HTERT RPE-1 (cell line): Measurements from ENCODE around the gene WFIKKN1.

Experiments
- in situ Hi-C: fragments of 300-500 bp; cut with MboI; formaldehyde crosslinking; loops from 4 replicates; pipeline ENCODE4 v1.14.3; 2020; ENCODE audit warnings: low sequenced_read_pairs

Gene WFIKKN1

DNA sequence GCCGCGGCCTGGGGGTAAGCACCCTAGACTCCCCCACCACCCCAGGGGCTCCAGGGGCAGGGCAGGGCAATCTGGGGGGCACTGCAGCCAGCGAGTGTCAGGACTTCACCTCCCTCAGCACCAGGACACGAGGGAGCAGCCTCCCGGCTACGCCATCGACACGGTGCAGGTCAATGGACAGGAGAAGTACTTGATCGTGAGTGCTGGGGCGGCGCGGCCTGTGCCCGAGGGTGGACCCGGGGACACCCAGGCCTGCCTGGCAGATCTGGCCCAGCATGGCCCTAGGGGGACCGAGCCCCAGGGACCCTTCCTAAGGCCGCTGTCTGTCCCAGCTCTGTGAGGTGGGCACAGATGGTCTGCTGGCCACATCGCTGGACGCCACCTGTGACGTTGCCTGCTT, 41.6 kb downstream of the WFIKKN1 start:
- in situ Hi-C loops = no loop called here

DNA sequence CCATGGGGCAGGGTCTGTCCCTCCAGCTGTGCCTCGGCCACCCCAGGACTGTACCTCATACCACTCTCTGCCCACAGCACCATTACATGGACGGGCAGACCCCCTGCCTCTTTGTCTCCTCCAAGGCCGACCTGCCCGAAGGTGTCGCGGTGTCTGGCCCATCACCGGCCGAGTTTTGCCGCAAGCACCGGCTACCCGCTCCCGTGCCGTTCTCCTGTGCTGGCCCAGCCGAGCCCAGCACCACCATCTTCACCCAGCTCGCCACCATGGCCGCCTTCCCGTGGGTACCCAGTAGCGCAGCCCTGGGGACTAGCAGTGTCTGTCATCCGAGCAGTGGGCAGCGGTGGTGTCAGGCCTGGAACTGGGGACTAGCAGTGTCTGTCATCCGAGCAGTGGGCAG, 42.1 kb downstream of the WFIKKN1 start:
- in situ Hi-C loops = no loop called here

DNA sequence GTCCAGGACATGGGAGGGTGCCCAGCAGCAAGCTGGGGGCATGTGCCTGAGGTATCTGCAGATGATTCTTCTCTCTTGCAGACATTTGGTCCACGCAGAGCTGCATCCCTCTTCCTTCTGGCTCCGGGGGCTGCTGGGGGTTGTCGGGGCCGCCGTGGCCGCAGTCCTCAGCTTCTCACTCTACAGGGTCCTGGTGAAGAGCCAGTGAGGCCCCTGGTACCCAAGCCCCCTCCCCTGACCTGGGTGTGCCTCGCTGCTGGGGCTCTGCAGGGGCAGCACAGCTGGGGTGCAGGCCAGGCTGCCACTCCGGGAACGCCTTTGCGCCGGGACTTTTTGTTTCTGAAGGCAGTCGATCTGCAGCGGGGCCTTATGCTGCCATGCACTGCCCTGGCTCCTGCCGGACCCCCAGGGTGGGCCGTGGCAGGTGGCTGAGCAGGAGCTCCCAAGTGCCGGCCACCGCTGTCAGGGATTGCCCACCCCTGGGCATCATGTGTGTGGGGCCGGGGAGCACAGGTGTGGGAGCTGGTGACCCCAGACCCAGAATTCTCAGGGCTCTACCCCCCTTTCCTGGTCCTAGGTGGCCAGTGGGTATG, 42.7 kb downstream of the WFIKKN1 start:
- in situ Hi-C loops = no loop called here

DNA sequence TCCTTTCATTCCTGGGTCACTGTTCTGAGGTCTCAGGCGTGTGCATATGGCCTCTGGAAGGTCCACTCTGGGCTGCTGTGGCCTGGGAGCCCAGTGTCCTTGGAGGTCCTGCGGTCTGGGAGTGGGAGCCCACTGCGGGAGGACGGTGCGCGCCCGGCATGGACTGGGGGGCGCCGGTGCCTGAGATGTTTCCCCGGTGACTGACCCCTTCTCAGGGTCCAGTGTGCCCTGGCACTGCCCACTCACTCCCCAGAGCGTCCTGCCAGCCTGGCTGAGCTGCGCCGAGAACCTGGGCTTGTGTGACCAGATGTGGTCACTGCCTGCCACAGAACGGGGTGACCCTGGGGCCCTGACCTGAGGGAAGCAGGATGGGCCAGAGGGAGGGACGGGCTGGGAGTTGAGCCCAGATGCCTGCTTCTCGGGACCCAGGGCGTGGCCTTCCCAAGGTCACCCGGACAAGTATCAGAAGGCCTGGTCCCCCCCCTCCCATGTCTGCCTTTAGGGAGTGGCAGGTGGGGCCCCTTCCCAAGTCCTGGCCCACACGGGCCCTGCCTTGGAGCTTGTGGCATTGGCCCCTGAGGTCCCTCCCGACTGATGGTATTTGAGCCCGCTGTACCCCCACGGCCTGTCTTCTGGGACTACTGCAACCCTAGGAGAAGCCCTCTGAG, 43.6 kb downstream of the WFIKKN1 start:
- in situ Hi-C loops = no loop called here

DNA sequence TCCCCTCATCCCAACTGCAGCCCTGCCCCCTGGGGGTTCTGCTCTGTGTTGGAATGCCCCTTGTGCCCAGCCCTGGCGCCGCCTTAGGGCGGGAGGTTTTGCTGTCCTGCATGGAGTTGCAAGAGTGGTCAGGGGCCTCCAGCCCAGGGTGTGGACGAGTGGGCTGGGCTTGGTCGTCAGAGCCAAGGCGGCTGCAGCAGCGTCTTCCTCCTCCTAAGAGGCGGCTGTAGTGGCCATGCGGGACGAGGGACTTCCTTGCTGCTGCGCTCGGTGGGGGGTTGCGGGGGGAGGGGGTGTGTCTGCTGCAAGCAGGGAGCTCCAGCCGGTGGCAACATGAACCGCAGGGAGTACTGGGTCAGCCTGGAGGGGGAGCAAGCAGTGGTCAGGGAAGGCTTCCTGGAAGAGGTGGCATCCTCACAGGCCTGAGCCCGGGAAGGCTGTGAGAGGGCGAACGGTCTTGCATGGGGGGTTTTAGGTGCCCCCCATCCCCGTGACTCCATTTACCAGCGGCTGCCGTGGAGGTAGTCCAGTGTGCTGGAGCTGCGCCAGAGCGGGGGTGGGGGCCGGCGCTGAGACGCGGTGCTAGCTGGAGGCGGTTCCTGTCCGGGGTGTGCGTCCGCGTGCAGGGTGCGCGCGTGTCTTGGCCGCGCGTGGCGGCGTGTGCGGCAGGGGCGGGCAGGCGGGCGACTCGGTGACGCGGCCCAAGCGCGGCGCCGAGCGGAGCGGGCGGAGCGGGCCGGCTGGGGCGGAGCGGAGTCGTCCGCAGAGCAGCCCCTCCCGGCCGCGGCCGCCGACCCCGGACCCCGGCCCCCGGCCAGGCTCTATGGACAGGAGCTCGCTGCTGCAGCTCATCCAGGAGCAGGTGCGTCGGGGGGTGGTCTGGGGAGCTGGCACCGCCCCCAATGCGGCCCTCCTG, 44.4 kb downstream of the WFIKKN1 start, which contains the start of gene RHBDL1:
TSS of gene RHBDL1 (plus strand) at position 704 of the 916 bp plus-strand sequence. CDS start at position 824, 120 bp downstream.
- in situ Hi-C loops = no loop called here

DNA sequence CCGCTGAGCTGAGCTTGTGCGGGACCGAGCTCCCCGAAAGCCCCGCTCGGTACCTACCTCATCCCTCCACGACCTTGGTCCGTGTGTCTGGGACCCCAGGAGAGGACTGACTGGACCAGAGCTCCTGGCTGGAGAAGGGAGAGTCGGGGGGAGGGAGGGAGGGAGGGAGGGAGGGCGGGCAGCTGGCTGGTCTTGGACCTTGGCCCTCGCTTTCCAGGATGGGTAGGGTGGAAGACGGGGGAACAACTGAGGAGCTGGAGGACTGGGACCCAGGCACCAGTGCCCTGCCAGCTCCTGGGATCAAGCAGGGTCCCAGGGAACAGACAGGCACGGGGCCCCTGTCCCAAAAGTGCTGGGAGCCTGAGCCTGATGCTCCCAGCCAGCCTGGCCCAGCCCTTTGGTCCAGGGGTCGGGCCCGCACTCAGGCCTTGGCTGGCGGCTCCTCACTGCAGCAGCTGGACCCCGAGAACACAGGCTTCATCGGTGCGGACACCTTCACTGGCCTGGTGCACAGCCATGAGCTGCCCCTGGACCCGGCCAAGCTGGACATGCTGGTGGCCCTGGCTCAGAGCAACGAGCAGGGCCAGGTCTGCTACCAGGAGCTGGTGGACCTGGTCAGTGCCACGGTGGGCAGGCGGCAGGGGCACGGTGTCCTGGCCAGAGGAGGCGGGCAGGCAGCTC, 45.2 kb downstream of the WFIKKN1 start:
- in situ Hi-C loops = no loop called here

DNA sequence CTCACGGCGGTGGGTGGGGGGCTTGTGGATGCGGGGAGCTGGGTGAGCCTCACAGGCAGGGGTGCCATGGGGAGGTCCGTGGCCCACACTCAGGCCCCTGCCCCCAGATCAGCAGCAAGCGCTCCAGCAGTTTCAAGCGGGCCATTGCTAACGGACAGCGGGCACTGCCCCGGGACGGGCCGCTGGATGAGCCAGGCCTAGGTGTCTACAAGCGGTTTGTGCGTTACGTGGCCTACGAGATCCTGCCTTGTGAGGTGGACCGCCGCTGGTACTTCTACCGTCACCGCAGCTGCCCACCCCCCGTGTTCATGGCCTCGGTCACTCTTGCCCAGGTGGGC, 45.7 kb downstream of the WFIKKN1 start:
- in situ Hi-C loops = no loop called here

DNA sequence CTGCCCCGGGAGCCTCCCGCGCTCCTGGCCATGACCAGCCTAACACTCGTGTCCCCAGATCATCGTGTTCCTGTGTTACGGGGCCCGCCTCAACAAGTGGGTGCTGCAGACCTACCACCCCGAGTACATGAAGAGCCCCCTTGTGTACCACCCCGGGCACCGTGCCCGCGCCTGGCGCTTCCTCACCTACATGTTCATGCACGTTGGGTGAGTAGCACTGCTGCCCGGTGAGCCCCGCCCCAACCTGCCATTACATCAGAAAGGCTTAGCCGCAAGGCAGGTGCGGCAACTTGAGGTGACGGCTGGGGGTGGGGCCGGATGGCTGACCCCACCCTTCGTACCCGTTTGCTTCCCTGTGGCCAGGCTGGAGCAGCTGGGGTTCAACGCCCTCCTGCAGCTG, 46.1 kb downstream of the WFIKKN1 start:
- in situ Hi-C loops = no loop called here

DNA sequence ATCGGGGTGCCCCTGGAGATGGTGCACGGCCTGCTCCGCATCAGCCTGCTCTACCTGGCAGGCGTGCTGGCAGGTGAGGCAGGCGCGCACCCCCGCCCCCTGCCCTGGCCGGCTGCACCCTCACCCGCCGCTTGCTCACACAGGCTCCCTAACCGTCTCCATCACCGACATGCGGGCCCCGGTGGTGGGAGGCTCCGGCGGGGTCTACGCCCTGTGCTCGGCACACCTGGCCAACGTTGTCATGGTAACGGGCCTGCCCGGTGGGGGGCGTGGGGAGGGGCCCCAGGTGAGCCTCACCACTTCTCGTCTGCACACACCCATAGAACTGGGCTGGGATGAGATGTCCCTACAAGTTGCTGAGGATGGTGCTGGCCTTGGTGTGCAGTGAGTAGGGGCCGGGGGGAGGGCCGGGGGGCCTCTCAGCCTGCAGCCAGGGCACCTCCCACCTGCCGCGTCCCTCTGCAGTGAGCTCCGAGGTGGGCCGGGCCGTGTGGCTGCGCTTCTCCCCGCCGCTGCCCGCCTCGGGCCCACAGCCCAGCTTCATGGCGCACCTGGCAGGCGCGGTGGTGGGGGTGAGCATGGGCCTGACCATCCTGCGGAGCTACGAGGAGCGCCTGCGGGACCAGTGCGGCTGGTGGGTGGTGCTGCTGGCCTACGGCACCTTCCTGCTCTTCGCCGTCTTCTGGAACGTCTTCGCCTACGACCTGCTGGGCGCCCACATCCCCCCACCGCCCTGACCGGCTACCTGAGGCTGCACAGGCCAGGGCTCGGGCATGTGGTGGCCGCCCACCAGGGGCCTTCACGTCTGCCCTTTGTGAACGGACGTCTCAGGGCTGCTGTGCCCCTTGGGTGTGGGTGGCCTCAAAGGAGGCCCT, 46.8 kb downstream of the WFIKKN1 start:
- in situ Hi-C loops = no loop called here

DNA sequence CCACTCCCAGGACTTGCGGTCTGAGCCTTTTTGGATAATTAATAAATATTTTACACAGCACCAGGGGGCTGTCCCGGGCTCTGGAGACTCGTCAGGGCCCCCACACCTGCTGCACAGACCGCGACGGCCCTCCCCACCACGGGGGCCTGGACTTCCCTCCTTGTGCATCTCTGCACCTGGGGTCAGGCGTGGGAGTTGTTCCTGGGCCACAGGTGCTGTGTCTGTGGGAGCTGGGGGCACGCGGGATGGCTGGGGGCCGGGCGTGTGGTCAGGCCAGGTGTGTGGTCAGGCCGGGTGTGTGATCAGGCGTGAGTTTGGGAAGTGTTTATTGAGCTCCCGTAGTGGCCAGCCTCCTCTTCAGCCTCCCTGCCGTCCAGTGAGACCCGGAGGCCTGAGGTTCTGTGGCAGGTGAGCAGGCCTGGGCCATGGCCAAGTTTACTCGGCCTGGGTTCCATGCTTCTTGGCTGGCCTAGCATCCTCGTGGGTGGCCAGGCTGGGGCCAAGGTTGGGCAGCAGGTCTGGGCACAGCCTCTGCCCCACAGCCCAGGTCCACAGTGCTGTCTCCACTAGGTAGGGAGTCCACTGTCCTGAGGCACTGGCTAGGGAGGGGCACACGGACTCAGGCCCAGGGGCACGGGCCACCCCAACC, 47.5 kb downstream of the WFIKKN1 start:
- in situ Hi-C loops = no loop called here

DNA sequence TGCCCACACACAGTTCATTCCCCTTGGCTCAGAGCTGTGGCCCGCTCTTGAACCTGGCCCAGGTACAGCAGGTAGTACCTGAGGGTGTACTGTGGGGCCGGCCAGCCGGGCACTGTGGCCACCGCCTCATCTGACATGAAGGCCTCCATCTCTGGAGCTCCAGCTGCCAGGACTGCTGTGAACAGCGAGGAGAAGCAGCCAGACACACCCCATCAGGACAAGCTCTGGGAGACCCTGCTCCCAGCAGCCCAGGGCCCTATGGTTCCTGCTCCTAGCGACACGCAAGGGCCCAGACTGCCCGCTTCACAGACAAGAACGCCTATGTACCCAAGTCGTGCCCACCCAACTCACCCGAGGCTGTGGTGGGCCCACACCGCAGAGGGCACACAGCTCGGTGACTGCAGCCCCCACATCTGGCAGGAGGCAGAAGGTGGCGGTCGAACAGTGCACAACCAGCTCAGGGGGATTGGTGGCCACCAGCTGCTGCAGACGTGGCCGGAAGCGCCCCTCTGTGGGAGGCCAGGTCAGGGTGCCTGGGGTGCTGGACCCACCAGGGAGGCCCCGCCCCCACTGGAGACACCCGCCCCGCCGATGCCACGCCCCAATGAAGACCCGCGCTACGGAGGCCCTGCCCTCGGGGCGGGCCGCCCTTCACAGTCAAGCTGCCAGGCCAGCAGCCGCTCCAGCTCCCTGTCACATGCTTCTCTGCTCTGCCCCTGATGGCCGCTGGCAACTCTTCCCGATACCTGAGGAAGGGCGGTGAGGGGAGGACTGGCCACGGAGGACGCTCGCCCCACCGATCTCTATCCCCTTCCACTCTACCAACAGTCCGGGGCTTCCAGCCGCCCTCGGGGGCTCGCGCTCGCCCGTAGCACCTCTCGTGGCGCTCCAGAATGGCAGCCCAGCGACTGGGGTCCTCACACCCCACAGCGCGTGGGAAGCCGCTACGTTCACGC, 48.4 kb downstream of the WFIKKN1 start:
- in situ Hi-C loops = no loop called here

DNA sequence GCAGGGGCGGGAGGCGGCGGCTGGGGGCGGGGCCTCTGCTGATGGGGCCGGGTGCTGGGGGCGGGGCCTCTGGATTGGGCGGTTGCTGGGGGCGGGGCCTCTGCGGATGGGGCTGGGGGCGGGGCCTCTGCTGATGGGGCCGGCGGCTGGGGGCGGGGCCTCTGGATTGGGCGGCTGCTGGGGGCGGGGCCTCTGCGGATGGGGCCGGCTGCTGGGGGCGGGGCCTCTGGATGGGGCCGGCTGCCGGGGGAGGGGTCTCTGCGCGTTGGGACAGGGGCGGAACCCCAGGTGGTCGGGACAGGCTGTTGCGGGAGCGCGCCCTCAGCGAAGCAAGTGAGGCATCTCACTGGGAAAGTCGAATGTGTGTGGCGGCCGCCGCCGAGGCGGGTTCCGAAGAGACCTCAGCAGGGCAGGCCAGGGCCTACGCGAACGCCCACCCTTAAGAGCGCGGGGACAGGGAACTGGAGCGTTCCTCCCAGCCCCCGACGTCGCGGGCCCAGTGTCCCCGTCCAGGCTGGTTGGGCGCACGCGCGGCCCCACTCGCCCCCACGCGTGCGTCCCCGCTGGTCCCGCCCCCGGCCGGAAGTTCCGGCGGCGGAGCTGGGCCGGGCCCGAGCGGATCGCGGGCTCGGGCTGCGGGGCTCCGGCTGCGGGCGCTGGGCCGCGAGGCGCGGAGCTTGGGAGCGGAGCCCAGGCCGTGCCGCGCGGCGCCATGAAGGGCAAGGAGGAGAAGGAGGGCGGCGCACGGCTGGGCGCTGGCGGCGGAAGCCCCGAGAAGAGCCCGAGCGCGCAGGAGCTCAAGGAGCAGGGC, 49.2 kb downstream of the WFIKKN1 start, which contains the start of gene STUB1:
TSS of gene STUB1 (plus strand) at position 597 of the 811 bp plus-strand sequence. CDS start at position 713, 116 bp downstream.
- in situ Hi-C loops = no loop called here

DNA sequence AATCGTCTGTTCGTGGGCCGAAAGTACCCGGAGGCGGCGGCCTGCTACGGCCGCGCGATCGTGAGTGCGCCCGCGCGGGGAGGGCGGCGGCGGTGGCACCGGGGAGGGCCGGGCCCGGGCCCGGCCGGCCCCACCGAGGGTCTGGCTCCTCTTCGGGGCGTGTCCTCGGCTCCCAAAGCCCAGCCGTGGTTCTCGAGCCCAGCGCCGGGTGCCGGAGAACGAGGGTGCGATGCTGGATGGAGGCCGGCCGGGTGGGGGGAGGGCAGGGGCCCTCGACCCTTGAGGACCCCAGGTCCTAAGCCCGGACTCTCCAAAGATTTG, 49.8 kb downstream of the WFIKKN1 start:
- in situ Hi-C loops = no loop called here

DNA sequence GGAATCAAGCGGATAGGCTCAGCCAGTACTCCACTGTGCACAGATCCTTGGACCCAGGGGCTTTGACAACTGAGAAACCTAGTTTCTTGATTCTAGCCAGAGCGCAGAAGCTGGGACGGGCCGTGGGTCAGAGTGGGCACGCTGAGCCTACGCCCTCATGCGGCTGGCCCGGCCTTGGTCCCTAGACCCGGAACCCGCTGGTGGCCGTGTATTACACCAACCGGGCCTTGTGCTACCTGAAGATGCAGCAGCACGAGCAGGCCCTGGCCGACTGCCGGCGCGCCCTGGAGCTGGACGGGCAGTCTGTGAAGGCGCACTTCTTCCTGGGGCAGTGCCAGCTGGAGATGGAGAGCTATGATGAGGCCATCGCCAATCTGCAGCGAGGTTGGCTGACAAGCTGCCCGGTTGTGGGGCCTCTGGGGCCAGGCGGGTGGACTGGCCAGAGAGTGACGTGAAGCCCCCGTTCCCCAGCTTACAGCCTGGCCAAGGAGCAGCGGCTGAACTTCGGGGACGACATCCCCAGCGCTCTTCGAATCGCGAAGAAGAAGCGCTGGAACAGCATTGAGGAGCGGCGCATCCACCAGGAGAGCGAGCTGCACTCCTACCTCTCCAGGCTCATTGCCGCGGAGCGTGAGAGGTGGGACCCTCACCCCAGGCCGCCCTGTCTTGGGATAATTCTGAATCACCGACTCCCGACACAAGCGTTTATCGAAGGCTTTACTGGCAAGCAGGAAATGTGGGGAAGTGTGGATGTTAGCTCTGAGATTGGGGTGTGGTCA, 50.4 kb downstream of the WFIKKN1 start:
- in situ Hi-C loops = no loop called here

DNA sequence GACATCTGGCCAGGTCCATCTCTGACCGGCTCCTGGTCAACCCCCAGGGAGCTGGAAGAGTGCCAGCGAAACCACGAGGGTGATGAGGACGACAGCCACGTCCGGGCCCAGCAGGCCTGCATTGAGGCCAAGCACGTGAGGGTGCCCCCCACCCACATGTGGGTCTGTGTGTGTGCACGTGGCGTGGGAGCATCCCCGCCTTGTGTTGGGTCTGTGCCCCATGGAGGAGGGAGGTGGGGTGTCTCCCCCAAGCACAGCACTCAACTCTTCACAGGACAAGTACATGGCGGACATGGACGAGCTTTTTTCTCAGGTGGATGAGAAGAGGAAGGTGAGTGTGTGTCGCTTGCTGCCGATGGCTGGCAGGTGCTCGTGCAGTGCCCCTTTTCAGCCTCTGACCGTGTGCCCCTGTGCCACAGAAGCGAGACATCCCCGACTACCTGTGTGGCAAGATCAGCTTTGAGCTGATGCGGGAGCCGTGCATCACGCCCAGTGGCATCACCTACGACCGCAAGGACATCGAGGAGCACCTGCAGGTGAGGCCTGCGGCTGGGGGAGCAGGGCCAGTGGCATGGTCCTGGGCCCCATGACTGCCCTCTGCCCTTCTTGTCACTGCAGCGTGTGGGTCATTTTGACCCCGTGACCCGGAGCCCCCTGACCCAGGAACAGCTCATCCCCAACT, 51.1 kb downstream of the WFIKKN1 start:
- in situ Hi-C loops = no loop called here
